ENCODE data around the gene SAE1. TPM values are rescaled to one million over a fixed set of nuclear protein-coding genes. Genes with fewer than 3 reads are reported as not detected.
"Not testable (repeated sequence)": the region's sequence is repeated elsewhere in the genome, so short reads cannot be mapped to it uniquely, and the experiment has no call there.

The SAE1 gene
- total RNA-seq, 4 donors from 2014 or later: 37.9 to 66.9 (median 50.8) TPM

DNA sequence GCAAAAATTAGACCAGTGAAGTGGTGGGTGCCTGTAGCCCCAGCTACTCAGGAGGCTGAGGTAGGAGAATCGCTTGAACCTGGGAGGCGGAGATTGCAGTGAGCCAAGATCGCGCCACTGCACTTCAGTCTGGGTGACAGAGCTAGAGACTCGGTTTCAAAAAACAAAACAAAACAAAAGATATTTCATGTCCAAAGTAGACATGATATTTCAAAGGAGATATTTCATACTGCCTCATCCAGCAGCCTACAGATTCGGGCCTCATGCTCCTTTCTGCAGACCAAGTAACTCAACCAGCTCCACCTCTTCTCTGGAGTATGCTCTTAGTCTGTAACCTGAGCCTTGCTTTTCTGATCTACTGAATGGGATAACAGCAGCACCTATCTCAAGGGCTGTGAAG, 32.0 kb upstream of the SAE1 start:
- Histone ChIP-seq H3K4me3 (no peak overlapping the region), H3K4me1 (peaks cover 0 to 92% (median 59%) of the 10 kb centered on the region in 4 donors), H3K27ac (peak overlapping the region in 3 of 4 donors; percentile 74 to 89 (median 80)), H3K36me3 (peaks cover 0 to 8% (median 0%) of the 10 kb centered on the region in 3 donors), H3K9me3 (no peaks in the 10 kb centered on the region), H3K27me3 (no peaks in the 10 kb centered on the region)
- TF ChIP-seq, protein P1, sequence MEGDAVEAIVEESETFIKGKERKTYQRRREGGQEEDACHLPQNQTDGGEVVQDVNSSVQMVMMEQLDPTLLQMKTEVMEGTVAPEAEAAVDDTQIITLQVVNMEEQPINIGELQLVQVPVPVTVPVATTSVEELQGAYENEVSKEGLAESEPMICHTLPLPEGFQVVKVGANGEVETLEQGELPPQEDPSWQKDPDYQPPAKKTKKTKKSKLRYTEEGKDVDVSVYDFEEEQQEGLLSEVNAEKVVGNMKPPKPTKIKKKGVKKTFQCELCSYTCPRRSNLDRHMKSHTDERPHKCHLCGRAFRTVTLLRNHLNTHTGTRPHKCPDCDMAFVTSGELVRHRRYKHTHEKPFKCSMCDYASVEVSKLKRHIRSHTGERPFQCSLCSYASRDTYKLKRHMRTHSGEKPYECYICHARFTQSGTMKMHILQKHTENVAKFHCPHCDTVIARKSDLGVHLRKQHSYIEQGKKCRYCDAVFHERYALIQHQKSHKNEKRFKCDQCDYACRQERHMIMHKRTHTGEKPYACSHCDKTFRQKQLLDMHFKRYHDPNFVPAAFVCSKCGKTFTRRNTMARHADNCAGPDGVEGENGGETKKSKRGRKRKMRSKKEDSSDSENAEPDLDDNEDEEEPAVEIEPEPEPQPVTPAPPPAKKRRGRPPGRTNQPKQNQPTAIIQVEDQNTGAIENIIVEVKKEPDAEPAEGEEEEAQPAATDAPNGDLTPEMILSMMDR (IDR thresholded peaks at IDR 0.05): no peak
- no peak for TF ChIP-seq EP300 (IDR thresholded peaks at IDR 0.05)
- TF ChIP-seq POLR2A (IDR thresholded peaks at IDR 0.05): no peak
- DNase-seq (ENCODE audit: low spot score in 2 of 2): no peak
- 86% methylated on average over 6 of the region's 6 CpGs for WGBS, 2 donors

GRCh38 chr19:47099576-47100050, 31.0 kb upstream of the SAE1 start:
- no peak for DNase-seq (ENCODE audit: low spot score in 2 of 2)
- Histone ChIP-seq H3K4me3 (no peak overlapping the region), H3K27me3 (no peaks in the 10 kb centered on the region), H3K4me1 (peaks cover 0 to 91% (median 57%) of the 10 kb centered on the region in 4 donors), H3K36me3 (no peaks in the 10 kb centered on the region), H3K27ac (peak overlapping the region in 2 of 4 donors; percentile 37 to 80), H3K9me3 (no peaks in the 10 kb centered on the region)
- TF ChIP-seq, protein P1 (IDR thresholded peaks at IDR 0.05): no peak
- TF ChIP-seq POLR2A (IDR thresholded peaks at IDR 0.05) (no peak), EP300 (IDR thresholded peaks at IDR 0.05) (no peak)
- 73% methylated on average over 6 of the region's 6 CpGs for WGBS, 2 donors

DNA sequence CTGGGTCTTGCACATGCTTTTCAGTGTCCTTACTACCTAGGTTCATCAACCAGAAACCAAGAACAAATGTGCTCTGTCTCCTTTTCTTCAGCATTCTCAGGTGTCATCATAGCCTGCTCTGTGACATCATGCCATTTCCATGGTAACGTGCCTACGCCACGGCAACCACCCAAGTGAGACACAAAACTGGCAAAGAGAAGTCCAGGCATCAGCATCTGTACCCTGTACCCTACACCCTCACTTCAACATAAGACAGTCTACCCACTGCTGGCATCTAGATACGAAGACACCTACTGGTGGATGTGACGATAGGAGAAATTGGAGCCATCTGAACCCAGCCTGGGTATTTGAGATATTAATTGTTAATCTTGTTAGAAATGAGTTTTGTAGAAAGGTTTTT, 30.3 kb upstream of the SAE1 start:
- no peaks in the 10 kb centered on the region for H3K27me3 ChIP-seq
- H3K36me3 ChIP-seq: no peaks in the 10 kb centered on the region
- 93 to 99% methylated on average over 5 of the region's 5 CpGs for WGBS, 2 donors
- peaks cover 0 to 91% (median 52%) of the 10 kb centered on the region in 4 donors for H3K4me1 ChIP-seq
- no peaks in the 10 kb centered on the region for H3K9me3 ChIP-seq
- H3K4me3 ChIP-seq: no peak overlapping the region
- no peak overlapping the region for H3K27ac ChIP-seq
- no peak for DNase-seq (ENCODE audit: low spot score in 2 of 2)
- TF ChIP-seq, protein P1 (IDR thresholded peaks at IDR 0.05): no peak
- no peak for TF ChIP-seq EP300 (IDR thresholded peaks at IDR 0.05)
- TF ChIP-seq POLR2A (IDR thresholded peaks at IDR 0.05): no peak

DNA sequence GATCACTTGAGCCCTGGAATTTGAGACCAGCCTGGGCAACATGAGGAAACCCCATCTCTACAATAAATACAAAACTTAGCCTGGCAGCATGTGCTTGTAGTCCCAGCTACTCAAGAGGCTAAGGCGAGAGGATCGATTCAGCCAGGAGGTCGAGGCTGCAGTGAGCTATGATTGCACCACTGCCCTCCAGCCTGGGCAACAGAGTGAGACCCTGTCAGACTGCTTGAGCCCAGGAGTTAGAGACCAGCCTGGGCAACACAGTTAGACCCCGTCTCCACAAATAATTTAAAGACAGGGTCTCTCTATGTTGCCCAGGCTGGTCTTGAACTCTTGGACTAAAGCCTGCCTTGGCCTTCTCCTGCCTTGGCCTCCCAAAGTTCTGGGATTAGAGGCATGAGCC, 29.5 kb upstream of the SAE1 start:
- H3K36me3 ChIP-seq; DNase-seq (ENCODE audit: low spot score in 2 of 2); H3K4me3 ChIP-seq; H3K9me3 ChIP-seq; H3K27me3 ChIP-seq: not testable (repeated sequence)
- WGBS, 2 donors: 89 to 94% methylated on average over 4 of the region's 4 CpGs
- peaks cover 0 to 91% (median 50%) of the 10 kb centered on the region in 4 donors for H3K4me1 ChIP-seq
- peak overlapping the region in 1 of 4 donors; percentile 26 for H3K27ac ChIP-seq

DNA sequence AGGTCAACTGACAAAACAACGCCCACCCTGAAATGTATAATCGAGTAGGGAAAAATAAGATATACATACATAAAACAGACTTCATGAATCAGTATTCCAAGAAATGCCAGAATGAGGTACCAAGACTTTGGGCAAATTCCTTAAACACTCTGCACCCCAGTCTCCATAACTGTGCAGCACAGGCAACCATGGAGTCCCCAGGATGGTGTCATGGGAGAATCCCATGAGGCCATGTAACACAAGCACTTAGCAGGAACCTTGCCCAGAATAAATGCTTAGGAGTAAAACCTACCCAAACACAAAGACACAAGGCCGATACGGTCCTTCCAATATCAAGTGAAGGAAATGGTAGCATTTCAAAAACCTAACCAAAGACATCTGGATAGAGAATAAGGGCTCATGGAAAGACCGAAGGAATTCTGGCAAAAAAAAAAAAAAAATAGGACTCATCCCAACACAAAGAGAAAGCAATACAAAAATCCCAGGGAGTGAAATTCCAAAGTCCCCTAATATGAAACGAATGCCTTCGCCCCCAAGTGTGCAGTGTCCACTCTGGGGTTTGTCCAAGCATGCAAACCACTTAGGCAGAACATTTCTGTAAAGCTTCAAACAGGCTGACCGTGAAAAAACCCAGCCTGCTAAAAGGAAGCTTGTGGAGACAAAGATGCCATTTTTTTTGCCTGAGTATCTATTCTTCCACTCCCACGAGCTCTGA, 28.1 kb upstream of the SAE1 start:
- peak overlapping the region in 2 of 4 donors; percentile 22 to 72 for H3K27ac ChIP-seq
- H3K9me3 ChIP-seq: no peaks in the 10 kb centered on the region
- H3K4me1 ChIP-seq: peaks cover 0 to 91% (median 55%) of the 10 kb centered on the region in 4 donors
- WGBS, 2 donors: 52 to 55% methylated on average over 9 of the region's 9 CpGs
- no peaks in the 10 kb centered on the region for H3K27me3 ChIP-seq
- TF ChIP-seq EP300 (IDR thresholded peaks at IDR 0.05) (no peak), POLR2A (IDR thresholded peaks at IDR 0.05) (no peak)
- TF ChIP-seq, protein P1 (IDR thresholded peaks at IDR 0.05): no peak
- DNase-seq (ENCODE audit: low spot score in 2 of 2): no peak
- H3K4me3 ChIP-seq: no peak overlapping the region
- no peaks in the 10 kb centered on the region for H3K36me3 ChIP-seq
